ENCODE results near the gene ATCAY.
A peak's percentile ranks its signal among the peaks of the same experiment; 100 is the strongest.
"Not testable (repeated sequence)": the region's sequence is repeated elsewhere in the genome, so short reads cannot be mapped to it uniquely, and the experiment has no call there.

ATCAY gene

DNA sequence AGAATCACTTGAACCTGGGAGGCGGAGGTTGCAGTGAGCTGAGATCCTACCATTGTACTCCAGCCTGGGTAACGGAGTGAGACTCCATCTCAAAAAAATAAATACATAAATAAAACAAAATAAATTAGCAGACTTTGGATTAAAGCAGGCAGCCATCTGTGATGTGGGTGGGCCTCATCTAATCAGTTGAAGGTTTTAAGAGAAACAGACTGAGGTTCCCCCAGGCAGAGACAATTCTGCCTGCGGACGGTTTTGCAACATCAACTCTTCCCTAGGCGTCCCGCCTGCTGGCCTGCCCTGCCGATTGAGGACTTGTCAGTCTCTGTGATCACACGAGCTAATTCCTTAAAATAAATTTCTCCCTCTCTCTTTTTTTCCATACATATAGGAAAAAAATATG is 23.7 kb downstream of the ATCAY start:
- DNase-seq = no peak

DNA sequence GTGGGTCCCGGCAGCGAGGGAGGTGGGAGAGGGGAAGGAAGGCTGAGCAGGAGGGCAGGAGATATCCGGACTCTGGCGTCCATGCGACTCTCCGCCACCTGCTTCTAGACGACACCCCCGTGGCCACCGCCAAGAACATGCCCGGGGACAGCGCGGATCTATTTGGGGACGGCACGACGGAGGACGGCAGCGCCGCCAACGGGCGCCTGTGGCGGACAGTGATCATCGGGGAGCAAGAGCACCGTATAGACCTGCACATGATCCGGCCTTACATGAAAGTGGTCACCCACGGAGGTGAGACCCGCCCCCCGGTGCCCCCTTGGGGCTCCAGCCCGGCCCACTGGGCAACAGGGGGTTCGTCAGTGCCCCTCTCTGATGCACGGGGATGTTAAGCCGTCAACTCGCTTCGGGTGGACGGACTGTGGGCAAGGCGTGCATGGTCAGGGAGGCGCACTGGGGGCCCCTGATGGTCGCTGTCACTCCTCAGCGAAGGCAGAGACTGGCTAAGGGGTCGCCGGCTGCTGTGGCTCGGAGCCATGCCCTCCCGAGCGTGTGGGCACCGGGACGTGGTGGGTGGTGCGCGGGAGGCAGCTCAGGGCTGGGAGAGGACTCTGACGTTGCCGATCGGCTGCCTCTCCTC is 27.3 kb downstream of the ATCAY start:
- no peak for DNase-seq

DNA sequence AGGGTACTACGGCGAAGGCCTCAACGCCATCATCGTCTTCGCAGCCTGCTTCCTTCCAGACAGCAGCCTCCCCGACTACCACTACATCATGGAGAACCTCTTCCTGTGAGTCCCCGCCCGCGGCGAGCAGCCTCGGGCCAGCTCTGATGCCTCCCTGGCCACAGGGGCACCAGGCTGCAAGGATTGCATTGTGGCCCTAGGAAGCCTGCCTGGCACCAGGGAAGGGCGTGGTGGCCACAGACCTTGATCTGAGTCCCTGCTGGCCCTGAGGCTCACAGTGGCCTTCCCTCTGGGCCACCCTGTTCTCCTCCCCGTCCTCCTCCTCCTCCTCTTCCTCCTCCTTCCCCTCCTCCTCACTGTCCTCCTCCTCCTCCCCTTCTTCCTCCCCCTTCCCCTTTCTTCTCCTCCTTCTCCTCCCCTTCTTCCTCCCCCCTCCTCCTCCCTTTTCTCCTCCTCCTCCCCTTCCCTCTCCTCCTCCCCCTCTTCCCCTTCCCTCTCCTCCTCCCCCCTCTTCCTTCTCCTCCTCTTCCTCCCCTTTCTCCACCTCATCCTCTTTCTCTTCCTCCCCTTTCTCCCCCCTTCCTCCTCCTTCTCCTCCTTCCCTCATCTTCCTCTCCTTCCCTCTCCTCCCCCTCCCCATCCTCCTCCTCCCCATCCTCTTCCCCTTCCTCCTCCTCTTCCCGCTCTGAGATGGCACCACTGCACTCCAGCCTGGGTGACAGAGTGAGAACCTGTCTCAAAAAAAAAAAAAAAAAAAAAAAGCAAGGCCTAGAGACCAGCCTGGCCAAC is 28.0 kb downstream of the ATCAY start:
- no peak for DNase-seq

DNA sequence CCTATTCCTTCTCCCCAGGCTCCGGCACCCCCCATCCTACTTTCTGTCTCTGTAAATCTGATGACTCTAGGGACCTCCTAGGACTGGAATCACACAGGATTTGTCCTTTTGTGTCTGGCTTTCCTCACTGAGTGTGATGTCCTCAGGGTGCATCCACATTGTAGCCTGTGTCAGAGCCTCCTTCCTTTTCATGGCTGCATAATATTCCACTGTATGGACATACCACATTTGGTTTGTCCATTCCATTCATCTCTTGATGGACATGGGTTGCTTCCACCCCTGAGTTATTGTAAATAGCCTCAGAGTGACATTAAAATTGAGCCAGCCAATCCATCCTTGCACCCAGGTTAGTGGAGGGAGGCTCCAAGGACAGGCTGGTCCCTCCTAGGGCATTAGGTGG is 29.6 kb downstream of the ATCAY start:
- DNase-seq = no peak

DNA sequence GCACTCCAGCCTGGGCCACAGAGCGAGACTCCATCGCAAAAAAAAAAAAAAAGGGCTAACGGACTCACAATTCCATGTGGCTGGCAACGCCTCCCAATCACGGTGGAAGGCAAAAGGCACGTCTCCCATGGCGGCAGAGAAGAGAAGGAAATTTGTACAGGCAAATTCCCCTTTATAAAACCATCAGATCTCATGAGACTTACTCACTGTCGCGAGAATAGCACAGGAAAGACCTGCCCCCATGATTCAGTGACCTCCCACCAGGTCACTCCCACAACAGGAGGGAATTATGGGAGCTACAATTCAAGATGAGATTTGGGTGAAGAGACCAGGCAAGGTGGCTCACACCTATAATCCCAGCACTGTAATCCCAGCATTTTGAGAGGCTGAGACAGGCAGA is 33.7 kb downstream of the ATCAY start:
- no peak for DNase-seq

DNA sequence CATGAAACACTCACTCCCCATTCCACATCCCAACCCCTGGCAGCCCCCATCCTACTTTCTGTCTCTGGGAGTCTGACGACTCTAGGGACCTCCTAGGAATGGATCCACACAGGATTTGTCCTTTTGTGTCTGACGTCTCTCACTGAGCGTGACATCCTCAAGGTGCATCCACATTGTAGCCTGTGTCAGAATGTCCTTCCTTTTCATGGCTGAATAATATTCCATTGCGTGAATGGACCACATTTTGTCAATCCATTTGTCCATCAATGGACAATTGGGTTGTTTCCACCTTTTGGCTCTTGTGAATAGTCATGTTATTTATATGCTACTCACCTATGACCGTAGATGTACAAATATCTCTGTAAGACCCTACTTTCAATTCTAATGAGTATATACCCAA is 35.5 kb downstream of the ATCAY start:
- DNase-seq = no peak

DNA sequence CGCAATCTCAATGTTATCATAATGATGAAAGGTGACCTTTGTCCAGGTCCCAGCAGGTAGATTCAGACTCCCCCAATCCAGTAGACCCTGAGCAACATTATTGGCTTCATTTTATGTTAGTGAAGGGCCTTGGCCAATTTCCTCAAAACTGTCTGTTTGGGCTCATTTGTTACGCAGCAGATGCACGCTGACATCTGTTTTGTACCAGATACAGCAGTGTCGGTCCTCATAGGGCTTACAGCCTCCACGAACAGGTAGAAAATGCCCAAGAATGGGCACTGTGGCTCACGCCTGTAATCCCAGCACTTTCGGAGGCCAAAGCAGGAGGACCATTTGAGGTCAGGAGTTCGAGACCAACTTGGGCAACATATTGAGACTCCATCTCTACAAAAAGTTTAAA is 39.3 kb downstream of the ATCAY start:
- DNase-seq = no peak

DNA sequence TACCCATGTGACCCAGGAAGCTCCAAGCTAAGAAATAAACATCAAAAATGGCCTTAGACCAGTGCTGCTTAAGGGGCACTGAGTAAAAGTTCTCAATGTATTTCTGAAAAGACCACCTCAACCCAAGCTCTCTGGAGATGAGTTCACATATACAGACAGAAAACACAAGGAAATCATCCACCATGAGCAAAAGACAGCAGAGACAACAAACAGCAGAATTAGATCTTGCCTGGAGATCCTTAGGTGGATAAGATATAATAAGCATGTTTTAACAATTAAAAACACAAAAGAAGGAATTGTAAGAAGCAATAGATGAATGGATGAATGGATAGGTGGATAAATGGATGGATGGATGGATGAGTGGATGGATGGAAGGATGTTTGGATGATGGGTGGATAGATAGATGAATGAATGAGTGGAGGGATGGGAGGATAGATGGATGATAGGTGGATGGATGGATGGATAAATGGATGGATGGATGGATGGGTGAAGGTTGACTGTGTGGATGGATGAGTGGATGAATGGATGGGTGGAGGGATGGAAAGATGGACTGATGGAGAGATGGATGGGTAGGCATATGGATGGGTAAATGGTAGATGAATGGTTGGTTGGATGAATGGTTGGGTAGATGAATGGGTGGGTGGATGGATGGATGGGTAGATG is 42.7 kb downstream of the ATCAY start:
- DNase-seq = no peak

DNA sequence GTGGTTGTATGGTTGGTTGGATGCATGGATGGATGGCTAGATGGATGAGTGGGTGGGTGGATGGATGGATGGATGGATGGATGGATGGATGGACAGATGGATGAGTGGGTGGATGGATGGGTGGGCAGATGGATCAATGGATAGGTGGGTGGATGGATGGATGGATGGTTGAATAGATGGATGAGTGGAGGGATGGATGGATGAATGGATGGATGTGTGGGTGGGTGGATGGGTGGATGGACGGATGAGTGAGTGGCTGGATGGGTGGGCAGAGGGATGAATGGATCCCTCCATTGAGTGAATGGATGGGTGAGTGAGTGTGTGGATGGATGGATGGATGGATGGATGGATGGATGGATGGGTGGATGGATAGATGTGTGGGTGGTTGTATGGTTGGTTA is 43.4 kb downstream of the ATCAY start:
- no peak for DNase-seq

DNA sequence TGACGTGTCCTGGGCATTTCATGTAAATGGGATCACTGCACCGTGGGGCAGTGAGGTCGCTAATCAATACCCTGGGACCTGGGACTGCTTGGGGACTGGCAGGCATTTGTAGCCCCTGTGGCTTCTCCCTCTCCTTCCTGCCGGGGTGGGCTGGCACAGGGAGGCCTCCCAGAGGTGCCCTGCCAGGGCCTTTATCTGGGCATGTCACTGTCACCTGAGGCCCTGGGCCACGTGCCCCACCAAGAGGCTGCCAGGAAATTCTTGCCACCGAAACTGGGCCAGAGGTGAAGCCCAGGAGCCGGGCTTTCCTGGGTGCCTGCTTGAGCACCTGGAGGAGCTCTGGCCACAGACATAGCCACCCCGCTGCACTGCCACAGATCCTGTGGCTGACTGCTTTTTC is 50.6 kb downstream of the ATCAY start:
- DNase-seq = no peak

DNA sequence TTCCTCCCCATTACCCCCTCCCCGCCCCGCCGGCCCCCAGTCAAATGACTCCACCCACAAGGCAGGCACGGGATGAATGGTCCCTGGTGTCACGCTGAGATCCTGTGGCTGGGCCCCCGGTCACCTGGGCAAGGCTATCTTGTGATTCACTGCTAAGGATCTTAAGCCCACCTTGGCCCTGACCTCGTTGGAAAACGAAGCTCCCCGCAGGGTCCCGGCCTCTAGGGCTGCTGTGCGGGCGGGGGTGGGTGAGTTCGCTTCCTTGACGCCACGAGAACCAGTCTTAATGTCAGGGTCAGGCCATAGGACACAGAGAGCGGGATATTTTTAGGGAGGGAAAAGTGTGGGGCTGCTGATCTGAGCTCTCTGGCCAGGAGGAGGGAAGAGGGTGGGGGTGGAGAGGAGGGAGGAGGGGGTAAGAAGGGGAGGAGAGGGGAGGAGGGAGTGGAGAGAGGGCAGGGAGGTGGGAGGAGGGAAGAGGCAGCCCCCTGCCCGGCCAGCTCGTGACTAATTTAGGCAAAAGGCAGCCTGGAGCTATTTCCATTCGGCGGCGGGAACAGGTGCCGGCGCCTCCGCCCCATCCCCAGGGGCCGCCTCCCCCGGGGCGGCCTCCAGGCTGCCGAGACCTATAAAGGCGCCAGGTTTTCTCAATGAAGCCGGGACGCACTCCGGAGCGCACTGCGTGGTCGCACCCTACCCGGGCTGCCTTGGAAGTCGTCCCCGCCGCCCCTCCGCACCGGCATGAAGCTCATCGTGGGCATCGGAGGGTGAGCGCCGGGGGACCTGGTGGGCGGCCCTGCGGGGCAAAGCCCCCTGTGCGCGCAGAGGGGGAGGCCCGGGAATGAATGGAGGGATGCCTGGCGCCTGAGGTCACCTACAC is 52.7 kb downstream of the ATCAY start, which contains the start of gene NMRK2:
Gene NMRK2, plus strand, starts transcription at position 139 of the 880 bp plus-strand sequence. Its CDS starts 603 bp downstream, at position 742.
- DNase-seq = peak; percentile 32

DNA sequence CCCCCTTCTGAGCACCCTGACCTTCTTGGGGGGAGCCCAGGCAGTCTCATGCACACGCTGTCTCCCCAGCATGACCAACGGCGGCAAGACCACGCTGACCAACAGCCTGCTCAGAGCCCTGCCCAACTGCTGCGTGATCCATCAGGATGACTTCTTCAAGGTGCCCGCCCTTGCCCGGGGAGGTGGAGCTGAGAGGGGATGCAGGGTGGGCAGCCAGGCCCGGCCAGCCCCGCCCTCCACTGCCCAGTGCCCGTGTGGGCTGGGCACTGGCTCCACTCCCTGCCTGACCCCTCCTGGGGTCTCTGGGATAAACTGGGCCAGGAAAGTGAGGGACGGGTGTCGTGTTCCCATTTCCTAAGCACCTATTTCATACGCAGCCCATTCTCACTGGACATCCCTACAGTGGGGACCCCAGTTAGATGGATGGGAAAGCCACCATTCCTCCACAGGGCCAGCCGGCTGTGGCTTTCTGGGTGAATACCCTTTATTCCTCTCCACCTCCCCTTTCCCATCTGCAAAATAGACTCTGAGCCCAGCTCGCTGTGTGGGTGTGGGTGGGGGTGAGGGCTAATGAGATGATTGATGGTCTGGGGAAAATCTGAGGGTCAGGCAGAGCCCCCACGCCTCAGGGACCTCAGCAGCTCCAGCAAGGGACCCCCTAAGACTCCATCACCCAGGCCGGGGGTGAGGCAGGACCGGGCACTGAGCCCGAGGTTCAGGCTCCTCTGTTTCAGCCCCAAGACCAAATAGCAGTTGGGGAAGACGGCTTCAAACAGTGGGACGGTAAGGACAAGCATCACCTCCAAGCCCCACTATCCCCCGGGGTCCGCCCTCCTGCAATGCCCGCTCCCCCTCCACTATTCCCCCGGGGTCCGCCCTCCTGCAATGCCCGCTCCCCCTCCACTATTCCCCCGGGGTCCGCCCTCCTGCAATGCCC is 56.3 kb downstream of the ATCAY start:
- DNase-seq = no peak

DNA sequence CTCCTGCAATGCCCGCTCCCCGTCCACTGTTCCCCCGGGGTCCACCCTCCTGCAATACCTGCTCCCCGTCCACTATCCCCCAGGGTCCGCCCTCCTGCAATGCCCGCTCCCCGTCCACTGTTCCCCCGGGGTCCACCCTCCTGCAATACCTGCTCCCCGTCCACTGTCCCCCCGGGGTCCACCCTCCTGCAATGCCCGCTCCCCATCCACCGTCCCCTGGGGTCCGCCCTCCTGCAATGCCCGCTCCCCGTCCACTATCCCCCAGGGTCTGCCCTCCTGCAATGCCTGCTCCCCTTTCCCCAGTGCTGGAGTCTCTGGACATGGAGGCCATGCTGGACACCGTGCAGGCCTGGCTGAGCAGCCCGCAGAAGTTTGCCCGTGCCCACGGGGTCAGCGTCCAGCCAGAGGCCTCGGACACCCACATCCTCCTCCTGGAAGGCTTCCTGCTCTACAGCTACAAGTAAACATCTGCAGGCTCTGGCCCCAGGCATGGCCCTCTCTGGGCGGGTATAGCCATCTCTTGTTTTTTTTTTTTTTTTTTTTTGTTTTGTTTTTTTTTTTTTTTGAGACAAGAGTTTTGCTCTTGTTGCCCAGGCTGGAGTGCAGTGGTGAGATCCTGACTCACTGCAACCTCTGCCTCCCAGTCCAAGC is 57.9 kb downstream of the ATCAY start:
- DNase-seq = not testable (repeated sequence)

DNA sequence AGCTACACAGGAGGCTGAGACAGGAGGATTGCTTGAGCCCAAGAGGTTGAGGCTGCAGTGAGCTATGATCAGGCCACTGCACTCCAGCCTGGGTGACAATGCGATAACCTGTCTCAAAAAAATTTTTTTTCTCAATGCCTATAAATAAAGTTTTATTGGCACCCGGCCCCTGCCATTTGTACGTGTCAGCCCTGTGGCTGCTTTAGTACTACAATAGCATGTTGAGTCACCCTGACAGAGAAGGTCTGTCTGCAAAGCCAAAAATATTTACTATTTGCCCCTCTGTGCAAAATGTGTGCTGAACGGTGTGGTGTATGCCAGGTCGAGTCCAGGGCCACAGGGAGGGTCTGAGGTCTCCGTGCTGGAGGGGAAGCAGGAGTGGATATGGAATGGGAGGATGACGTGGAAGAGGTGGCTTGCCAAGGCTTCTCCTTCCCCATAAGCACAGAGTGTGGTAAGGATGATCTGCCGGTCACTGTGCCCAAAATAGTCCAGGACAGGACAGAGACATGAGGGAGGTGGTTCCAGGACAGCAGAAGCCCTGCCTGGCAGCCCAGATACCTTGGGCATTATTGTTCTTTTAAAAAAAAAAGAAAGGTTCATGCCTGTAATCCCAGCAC is 62.4 kb downstream of the ATCAY start:
- DNase-seq = no peak

DNA sequence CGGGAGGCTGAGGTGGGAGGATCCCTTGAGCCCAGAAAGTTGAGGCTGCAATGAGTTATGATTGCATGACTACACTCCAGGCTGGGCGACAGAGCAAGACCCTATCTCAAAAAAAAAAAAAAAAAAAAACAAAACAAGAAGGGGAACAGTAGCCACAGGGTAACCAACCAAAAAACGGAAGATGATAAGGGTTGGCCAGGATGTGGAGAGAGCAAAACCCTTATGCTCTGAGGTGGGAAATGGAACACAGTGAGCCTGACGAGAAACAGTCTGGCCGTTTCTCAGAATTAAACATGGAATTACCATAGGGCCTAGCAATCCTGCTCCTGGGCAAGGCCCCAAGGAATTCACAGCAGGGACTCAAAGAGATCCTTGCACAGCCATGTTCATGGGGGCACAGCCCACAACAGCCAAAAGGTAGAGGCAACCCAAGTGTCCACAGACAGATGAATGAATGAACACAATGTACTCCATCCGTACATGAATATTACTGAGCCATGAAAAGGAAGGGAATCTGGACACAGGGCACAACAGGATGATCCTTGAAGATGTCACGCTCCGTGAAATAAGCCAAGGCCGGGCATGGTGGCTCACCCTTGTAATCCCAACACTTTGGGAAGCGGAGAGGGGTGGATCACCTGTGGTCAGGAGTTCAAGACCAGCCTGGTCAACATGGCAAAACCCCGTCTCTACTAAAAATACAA is 63.7 kb downstream of the ATCAY start:
- no peak for DNase-seq

DNA sequence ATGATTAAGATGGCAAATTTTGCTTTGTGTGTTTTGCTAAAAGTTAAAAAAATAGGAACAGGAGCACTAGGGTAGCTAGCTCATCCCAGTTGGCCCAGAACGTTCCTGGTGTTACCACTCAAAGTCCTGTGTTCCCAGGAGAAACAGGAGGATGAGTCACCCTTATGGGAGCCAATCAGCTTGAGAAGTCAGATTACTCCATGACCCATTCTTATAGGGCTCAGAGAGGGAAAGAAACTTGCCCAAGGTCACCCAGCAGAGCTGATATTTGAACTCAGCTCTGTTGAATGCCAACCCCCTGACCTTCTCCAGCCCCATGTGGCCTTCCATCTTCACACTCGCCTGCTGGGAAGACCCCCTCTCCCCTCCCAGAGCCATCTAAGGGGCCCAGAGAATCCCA is 65.4 kb downstream of the ATCAY start:
- DNase-seq = no peak

DNA sequence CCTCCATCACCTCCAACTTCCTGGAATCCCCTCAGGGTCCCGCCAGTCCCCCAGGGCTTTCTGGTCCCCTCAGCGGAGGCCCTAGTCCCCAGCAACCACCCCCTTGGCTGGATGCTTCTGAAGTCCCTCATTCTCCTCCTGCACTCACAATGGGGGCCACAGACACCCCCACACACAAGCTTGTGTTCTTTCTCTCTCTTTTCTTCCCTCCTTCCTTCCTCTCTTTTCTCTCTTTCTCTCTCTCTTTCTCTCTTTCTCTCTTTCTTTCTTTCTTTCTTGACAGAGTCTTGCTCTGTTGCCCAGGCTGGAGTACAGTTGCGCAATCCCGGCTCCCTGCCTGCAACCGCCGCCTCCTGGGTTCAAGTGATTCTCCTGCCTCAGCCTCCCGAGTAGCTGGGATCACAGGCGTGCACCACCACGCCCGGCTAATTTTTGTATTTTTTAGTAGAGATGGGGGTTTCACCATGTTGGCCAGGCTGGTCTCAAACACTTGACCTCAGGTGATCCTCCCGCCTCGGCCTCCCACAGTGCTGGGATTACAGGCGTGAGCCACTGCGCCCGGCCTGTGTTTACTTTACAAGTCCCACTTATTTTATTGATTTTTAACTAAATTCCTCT is 66.9 kb downstream of the ATCAY start:
- not testable (repeated sequence) for DNase-seq

DNA sequence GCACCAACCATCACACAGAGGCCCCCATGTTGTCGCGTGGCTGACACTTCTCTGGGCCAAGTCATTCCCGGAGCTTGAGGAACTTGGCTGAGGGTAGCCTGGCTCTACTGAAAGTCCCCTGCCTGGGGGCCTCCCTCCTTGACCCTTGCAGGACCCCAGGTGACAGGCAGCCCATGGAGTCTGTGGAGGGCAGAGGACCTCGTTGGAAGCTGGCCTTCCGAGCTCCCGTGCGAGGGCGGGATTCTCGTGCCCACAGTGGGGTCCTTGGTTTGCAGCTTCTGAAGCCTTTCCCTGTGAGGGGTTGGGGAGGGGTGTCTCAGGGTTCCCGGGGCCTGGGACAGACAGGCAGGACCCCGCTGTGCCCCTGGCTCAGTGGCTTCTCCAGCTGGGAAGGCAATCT is 68.8 kb downstream of the ATCAY start:
- DNase-seq = no peak

DNA sequence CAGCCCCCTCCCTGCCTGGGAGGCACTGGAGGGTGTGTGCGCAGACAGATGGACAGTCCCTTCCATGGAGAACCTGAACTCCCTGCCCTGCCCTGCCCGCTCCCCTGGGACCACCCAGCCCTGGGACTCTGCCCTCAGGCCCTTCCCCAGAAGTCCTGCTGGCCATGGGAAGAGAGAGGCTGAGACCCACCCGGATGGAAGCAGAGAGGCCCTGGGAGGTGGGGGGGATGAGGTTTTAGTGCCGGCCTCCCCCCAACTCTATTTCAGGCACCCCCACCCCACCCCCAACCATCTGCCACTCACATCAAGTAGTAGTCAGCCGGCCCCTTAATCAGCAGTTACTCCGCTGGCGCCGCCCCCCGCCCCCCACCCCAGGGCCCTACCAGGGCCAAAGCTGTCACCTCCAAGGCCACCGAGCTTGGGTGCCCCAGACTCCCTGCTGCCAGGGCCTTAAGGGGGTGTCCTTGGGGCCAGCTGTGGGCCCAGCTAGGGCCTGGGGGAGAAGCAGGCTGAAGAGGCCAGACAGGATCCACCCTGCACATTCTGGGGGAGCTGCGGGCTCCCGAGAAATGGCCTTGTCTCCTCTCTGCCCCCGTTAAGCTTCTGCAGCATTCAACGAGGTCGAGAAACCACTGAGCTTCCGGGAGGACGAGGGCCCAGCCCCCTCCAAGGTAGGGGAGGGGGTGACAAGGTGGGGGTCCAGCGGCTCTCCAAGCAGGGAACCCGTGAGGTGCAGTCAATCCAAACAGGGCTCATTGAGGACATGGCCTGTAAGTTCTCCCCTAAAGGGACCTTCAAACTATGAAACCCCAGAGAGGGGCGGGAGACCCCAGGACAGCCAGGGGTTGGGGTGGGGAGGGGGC is 69.7 kb downstream of the ATCAY start:
- peak in 1 of 2 experiments; percentile 24 for DNase-seq
